A549 (cell line): Measurements from ENCODE around the gene MBNL2. TPM values are rescaled to one million over a fixed set of nuclear protein-coding genes. Genes with fewer than 3 reads are reported as not detected.
A peak's percentile ranks its signal among the peaks of the same experiment; 100 is the strongest.

ENCODE experiments used
- ATAC-seq, 2 experiments: fragments of 200-7000 bp in 1 of 2; fragments of >200 bp in 1 of 2; cut with Nextera tagmentation in 1 of 2; cut with Tn5 transposase in 1 of 2; 3 replicates each; pipeline versions ENCODE4 v1.8.0 to v1.9.1; 2018 to 2020; ENCODE audit warnings: mild to moderate bottlenecking in 1 of 2, moderate library complexity in 1 of 2
- CTCF ChIA-PET: fragments of 300-600 bp; sonication (Branson Sonifier 250); formaldehyde crosslinking; extraction: SDS; loops from one replicate; lab custom pipeline; 2021; ENCODE audit warnings: antibody characterized with exemption, inconsistent platforms; lab: Yijun Ruan, JAX
- POLR2A ChIA-PET: fragments of 350-600 bp; formaldehyde crosslinking; extraction: SDS; loops from one replicate; lab custom pipeline; 2021; ENCODE audit warnings: antibody characterized with exemption, inconsistent platforms; lab: Yijun Ruan, JAX
- DNase-seq, 2 experiments: peaks; one replicate each; pipeline versions ENCODE4 v3.0.0 to v3.0.0-alpha.2; 2011 to 2016; ENCODE audit warnings: low read depth in 1 of 2, low spot score in 1 of 2
- FAIRE-seq: peaks from 2 replicates; lab custom pipeline; 2011; peaks lifted over from hg19 to GRCh38; lab: Jason Lieb, UNC
- H3K27ac ChIP-seq, 2 experiments: fragments of >200 bp; sonication (Bioruptor Twin); formaldehyde crosslinking; 3 replicates each; pipeline ENCODE4 v1.5.1; 2016 to 2017
- H3K4me1 ChIP-seq: fragments of >200 bp; sonication (Bioruptor Twin); formaldehyde crosslinking; 3 replicates; pipeline ENCODE4 v1.6.1; 2016
- H3K4me2 ChIP-seq: fragments of >200 bp; sonication (Bioruptor Twin); formaldehyde crosslinking; 3 replicates; pipeline ENCODE4 v1.6.1; 2016
- H3K4me3 ChIP-seq: fragments of >200 bp; sonication (Bioruptor Twin); formaldehyde crosslinking; 3 replicates; pipeline ENCODE4 v1.5.1; 2016
- H3K9me3 ChIP-seq: fragments of >200 bp; sonication (Bioruptor Twin); formaldehyde crosslinking; 3 replicates; pipeline ENCODE4 v1.6.1; 2016
- BHLHE40 ChIP-seq: IDR thresholded peaks from 2 replicates; pipeline ENCODE4 v1.6.1; 2012; ENCODE audit warnings: low read depth, low read length, inconsistent platforms
- CEBPB ChIP-seq, 2 experiments: fragments of >200 bp in 1 of 2; sonication (Bioruptor Twin) in 1 of 2; formaldehyde crosslinking in 1 of 2; IDR thresholded peaks; 2 replicates each; pipeline ENCODE4 v1.6.1; 2012 to 2016
- CHD4 ChIP-seq: fragments of 200-600 bp; sonication (generic); IDR thresholded peaks from 2 replicates; pipeline ENCODE4 v1.6.1; 2016; ENCODE audit warnings: antibody characterized with exemption, mild to moderate bottlenecking, borderline replicate concordance
- EHF ChIP-seq: fragments of 250-450 bp; sonication (Bioruptor Pico); IDR thresholded peaks from 2 replicates; pipeline ENCODE4 v1.5.0; 2020; ENCODE audit warnings: mild to moderate bottlenecking
- EP300 ChIP-seq, 2 experiments: fragments of >200 bp; sonication (Bioruptor Twin); formaldehyde crosslinking; IDR thresholded peaks; 2 replicates in 1 of 2; 3 replicates in 1 of 2; pipeline ENCODE4 v1.6.1; 2016 to 2017
- ESRRA ChIP-seq: fragments of 150-350 bp; IDR thresholded peaks from 2 replicates; pipeline ENCODE4 v1.6.1; 2014; ENCODE audit warnings: mild to moderate bottlenecking, low read length, borderline replicate concordance
- FOSL2 ChIP-seq, 2 experiments: fragments of 450-650 bp in 1 of 2; fragments of >200 bp in 1 of 2; sonication (Bioruptor Twin) in 1 of 2; formaldehyde crosslinking; IDR thresholded peaks; 2 replicates each; pipeline versions ENCODE4 v1.5.0 to v1.6.1; 2016 to 2020; ENCODE audit warnings: mild to moderate bottlenecking in 1 of 2, moderate library complexity in 1 of 2
- GATA3 ChIP-seq: IDR thresholded peaks from 2 replicates; pipeline ENCODE4 v1.6.1; 2012; ENCODE audit warnings: borderline replicate concordance
- HOXB5 ChIP-seq: fragments of 250-450 bp; sonication (Bioruptor Pico); IDR thresholded peaks from 2 replicates; pipeline ENCODE4 v1.5.0; 2020; ENCODE audit warnings: mild to moderate bottlenecking, moderate library complexity
- KDM5A ChIP-seq: fragments of 200-600 bp; sonication (generic); IDR thresholded peaks from 2 replicates; pipeline ENCODE4 v1.6.1; 2016; ENCODE audit warnings: antibody characterized with exemption, mild to moderate bottlenecking
- MAZ ChIP-seq: fragments of 150-350 bp; IDR thresholded peaks from 2 replicates; pipeline ENCODE4 v1.6.1; 2014; ENCODE audit warnings: antibody characterized with exemption, low read depth, low read length, borderline replicate concordance
- MYC ChIP-seq: IDR thresholded peaks from 2 replicates; pipeline ENCODE4 v1.6.1; 2012; ENCODE audit warnings: mild to moderate bottlenecking, inconsistent platforms, low read length, improper control_type of control experiment, borderline replicate concordance
- NFE2L2 ChIP-seq: fragments of 150-350 bp; conservative IDR thresholded peaks from 2 replicates; pipeline ENCODE4 v1.6.1; 2014; ENCODE audit warnings: low read length
- NR3C1 ChIP-seq: fragments of >200 bp; sonication (Bioruptor Twin); formaldehyde crosslinking; IDR thresholded peaks from 3 replicates; pipeline ENCODE4 v1.6.1; 2017
- POLR2A ChIP-seq: IDR thresholded peaks from 2 replicates; pipeline ENCODE4 v1.6.1; 2012; ENCODE audit warnings: mild to moderate bottlenecking, low read length
- ZC3H11A ChIP-seq: fragments of 450-650 bp; IDR thresholded peaks from 2 replicates; pipeline ENCODE4 v1.6.1; 2014; ENCODE audit warnings: antibody characterized with exemption, mild to moderate bottlenecking
- ZNF302 ChIP-seq: fragments of 250-450 bp; sonication (Bioruptor Pico); IDR thresholded peaks from 2 replicates; pipeline ENCODE4 v1.9.0; 2021; ENCODE audit warnings: inconsistent platforms, mild to moderate bottlenecking, moderate library complexity
- WGBS: methylation state at CpG from one replicate; pipeline ENCODE4 v1.1.6; 2017; ENCODE audit errors: missing lambda C conversion rate; 5-methylcytosine and 5-hydroxymethylcytosine counted together
- polyA plus RNA-seq, 4 experiments: library from polyadenylated mRNA; depleted of rRNA in 3 of 4; stranded (reverse); fragments of >200 nt; fragmentation: RNase III in 1 of 4; extraction: RNeasy Plus Mini Kit Qiagen cat#74134 plus additional on column Dnase treatment in 1 of 4; gene quantifications; 2 replicates in 3 of 4; 3 replicates in 1 of 4; pipeline ENCODE4 v1.2.3, GENCODE V29; 2011 to 2017
- TF ChIP-seq, protein P1 (sequence below): fragments of 250-450 bp; sonication (Bioruptor Pico); IDR thresholded peaks from 2 replicates; pipeline ENCODE4 v1.5.0; 2020; ENCODE audit warnings: low read depth, mild to moderate bottlenecking, moderate library complexity
- TF ChIP-seq, protein P2 (sequence below): fragments of >200 bp; sonication (Bioruptor Twin); formaldehyde crosslinking; IDR thresholded peaks from 2 replicates; pipeline ENCODE4 v1.6.1; 2016
- TF ChIP-seq, protein P3 (sequence below): IDR thresholded peaks from 2 replicates; pipeline ENCODE4 v1.6.1; 2012; ENCODE audit warnings: low read depth, borderline replicate concordance
- TF ChIP-seq, protein P4 (sequence below): IDR thresholded peaks from 2 replicates; pipeline ENCODE4 v1.6.1; 2012

MBNL2 gene
- polyA plus RNA-seq, 2 of the 4 experiments (the other 2 are of a cell fraction): 18.7 to 20.6 TPM

DNA sequence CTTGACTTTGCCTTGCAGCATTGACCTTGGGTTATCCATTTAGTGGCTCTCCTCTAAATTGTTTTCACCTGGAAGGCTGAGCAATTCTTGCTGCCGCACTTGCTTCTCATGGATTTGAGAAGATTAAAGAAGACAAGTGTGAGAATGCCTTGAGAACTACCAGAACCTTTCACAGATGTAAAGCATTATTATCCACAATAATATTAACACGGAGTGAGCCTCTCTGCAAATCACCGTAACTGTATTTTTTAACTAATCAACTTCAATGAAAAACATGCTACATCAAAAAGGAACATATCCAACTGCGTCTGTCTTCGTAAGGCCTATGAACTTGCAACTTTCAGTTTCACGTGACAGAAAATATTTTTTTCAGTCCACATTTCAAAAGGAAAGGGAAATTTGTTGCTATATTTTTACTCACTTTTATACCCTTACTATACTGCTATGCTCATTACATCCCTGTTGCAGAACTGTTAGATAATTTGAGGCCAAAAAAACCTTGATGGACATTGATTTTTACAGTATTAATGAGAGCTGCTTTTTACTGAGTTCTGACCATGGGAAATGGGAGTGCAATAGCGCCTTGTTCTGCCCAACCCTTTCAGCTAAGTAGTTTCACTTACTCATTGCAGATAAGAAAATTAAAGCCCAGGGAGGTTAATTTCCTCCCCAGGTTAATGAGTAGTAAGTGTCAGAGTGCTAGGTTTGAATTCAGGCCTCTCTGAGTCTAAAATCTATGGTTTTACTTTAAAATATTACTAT, 118.0 kb downstream of the MBNL2 start:
- peak overlapping the region; percentile 12 to 84; a peak in 4 of 6 replicates for H3K27ac ChIP-seq
- whole genome bisulfite sequencing: 90% methylated on average over 7 of the region's 7 CpGs
- H3K4me2 ChIP-seq: peak overlapping the region; percentile 49; the same call in 1 of the 3 replicates
- DNase-seq: no peak
- H3K4me3 ChIP-seq: no peak overlapping the region
- no peak for FAIRE-seq
- peaks cover 45% of the 10 kb centered on the region for H3K4me1 ChIP-seq
- ATAC-seq: no peak
- CTCF ChIA-PET: no interaction called here
- H3K9me3 ChIP-seq: no peaks in the 10 kb centered on the region
- POLR2A ChIA-PET: no interaction called here
- TF ChIP-seq POLR2A: no peak
- TF ChIP-seq ZC3H11A: no peak
- no peak for TF ChIP-seq KDM5A

DNA sequence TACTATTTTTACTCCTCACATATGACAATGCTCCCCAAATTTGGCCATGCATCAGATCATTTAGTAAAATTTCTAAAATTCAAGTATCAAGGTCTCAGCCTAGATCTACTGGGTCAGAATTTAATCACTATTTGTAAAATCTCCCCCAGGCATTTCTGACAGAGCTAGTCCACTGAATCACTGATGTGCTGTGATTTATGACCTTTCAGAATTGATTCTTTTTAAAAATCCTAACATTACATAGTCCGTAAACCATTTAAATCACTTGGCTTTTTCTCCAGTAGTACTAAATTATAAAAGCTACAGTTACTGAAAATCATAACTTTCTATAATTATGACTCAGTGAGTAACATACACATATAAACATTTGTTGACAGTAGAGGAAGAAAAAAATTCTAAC, 119.0 kb downstream of the MBNL2 start:
- Histone ChIP-seq H3K27ac (peak overlapping the region; percentile 59 to 84), H3K4me2 (peak overlapping the region; percentile 49), H3K4me3 (no peak overlapping the region), H3K4me1 (peaks cover 42% of the 10 kb centered on the region), H3K9me3 (no peaks in the 10 kb centered on the region)
- ATAC-seq (peak in 1 of 2 experiments; percentile 39; a peak in 3 of 6 replicates), DNase-seq (no peak), FAIRE-seq (no peak)
- ChIA-PET CTCF (interaction anchor here (1.0 kb wide), 1 partner anchor 231 kb away, joined by 3 read pairs; no protein-coding TSS in a partner anchor), POLR2A (interaction anchor here (0.6 kb wide), 1 partner anchor 83 kb away, joined by 3 read pairs; no protein-coding TSS in a partner anchor)
- TF ChIP-seq FOSL2 (IDR thresholded peaks at IDR 0.05): no peak
- peak; percentile 26; the same call in 1 of the 2 replicates for TF ChIP-seq FOSL2 (CRISPR knock-in tag; IDR thresholded peaks at IDR 0.05)
- TF ChIP-seq MYC: no peak
- TF ChIP-seq HOXB5 (CRISPR knock-in tag): 0 out of 2 replicates have a peak, but pooled peaks have one; percentile 21
- 9% methylated on average over 1 of the region's 1 CpG for WGBS

DNA sequence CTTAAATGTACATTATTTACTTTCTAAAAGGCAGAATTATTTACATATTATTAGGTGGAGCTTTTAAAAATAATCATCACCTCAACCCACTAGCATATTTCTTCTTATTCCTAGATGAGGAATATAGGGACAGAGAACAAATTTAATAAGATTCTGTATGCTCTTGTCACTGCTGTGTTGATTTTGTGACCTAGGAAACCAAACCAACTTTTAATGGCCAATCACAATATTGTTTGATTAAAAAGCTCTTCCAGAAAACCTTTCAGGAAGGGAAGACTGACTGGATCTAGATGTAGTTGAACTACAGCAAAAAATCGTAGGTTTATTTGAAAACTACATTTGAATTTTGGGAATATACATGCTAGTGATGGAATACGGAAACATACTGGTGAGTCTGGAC, 120.0 kb downstream of the MBNL2 start:
- WGBS: 58% methylated on average over 2 of the region's 2 CpGs
- H3K4me2 ChIP-seq: peak overlapping the region; percentile 49; the same call in 2 of the 3 replicates
- POLR2A ChIA-PET: no interaction called here
- no peaks in the 10 kb centered on the region for H3K9me3 ChIP-seq
- no peak overlapping the region for H3K4me3 ChIP-seq
- ATAC-seq (peak in 1 of 2 experiments; percentile 21; a peak in 2 of 6 replicates), FAIRE-seq (no peak), DNase-seq (peak in 1 of 2 experiments; percentile 35)
- peak overlapping the region; percentile 59 to 79; a peak in 5 of 6 replicates for H3K27ac ChIP-seq
- H3K4me1 ChIP-seq: peaks cover 42% of the 10 kb centered on the region
- CTCF ChIA-PET: interaction anchor here (1.1 to 1.6 kb wide), 4 partner anchors 19 to 233 kb away, joined by 3 to 6 read pairs (median 4); no protein-coding TSS in a partner anchor
- TF ChIP-seq POLR2A: no peak
- no peak for TF ChIP-seq EP300 (IDR thresholded peaks at IDR 0.05)
- TF ChIP-seq ZNF302: no peak

DNA sequence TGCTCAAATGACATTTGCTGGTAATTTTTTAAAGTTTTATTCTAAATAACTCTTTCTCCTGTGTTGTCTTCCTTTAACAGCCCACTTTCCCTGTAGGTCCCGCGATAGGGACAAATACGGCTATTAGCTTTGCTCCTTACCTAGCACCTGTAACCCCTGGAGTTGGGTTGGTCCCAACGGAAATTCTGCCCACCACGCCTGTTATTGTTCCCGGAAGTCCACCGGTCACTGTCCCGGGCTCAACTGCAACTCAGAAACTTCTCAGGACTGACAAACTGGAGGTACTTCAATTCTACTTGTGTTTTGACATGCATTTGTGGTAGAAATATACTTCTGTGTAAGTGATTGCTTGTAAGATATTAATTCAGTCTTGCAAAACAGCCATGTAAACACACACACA, 120.8 kb downstream of the MBNL2 start:
- no peak for FAIRE-seq
- no peak for DNase-seq
- 95% methylated on average over 8 of the region's 8 CpGs for WGBS
- Histone ChIP-seq H3K9me3 (no peaks in the 10 kb centered on the region), H3K4me2 (no peak overlapping the region), H3K27ac (peak overlapping the region; percentile 59 to 72; a peak in 5 of 6 replicates), H3K4me1 (peaks cover 42% of the 10 kb centered on the region), H3K4me3 (no peak overlapping the region)
- CTCF ChIA-PET: interaction anchor here (0.8 to 2.7 kb wide), 8 partner anchors 9 to 234 kb away, joined by 3 to 22 read pairs (median 4); partner anchors contain the start of gene MBNL2
- no peak for ATAC-seq
- POLR2A ChIA-PET: no interaction called here
- TF ChIP-seq MAZ: no peak
- TF ChIP-seq, protein P1, sequence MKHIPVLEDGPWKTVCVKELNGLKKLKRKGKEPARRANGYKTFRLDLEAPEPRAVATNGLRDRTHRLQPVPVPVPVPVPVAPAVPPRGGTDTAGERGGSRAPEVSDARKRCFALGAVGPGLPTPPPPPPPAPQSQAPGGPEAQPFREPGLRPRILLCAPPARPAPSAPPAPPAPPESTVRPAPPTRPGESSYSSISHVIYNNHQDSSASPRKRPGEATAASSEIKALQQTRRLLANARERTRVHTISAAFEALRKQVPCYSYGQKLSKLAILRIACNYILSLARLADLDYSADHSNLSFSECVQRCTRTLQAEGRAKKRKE (CRISPR knock-in tag): no peak
- no peak for TF ChIP-seq MYC
- TF ChIP-seq ESRRA: no peak
- TF ChIP-seq, protein P2, sequence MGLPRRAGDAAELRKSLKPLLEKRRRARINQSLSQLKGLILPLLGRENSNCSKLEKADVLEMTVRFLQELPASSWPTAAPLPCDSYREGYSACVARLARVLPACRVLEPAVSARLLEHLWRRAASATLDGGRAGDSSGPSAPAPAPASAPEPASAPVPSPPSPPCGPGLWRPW: no peak
- TF ChIP-seq GATA3: no peak
- no peak for TF ChIP-seq NFE2L2
- no peak for TF ChIP-seq ZNF302
- no peak for TF ChIP-seq BHLHE40
- no peak for TF ChIP-seq CEBPB (IDR thresholded peaks at IDR 0.05)
- TF ChIP-seq, protein P3, sequence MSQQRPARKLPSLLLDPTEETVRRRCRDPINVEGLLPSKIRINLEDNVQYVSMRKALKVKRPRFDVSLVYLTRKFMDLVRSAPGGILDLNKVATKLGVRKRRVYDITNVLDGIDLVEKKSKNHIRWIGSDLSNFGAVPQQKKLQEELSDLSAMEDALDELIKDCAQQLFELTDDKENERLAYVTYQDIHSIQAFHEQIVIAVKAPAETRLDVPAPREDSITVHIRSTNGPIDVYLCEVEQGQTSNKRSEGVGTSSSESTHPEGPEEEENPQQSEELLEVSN: no peak
- no peak for TF ChIP-seq NR3C1
- TF ChIP-seq CHD4: no peak
- TF ChIP-seq, protein P4, sequence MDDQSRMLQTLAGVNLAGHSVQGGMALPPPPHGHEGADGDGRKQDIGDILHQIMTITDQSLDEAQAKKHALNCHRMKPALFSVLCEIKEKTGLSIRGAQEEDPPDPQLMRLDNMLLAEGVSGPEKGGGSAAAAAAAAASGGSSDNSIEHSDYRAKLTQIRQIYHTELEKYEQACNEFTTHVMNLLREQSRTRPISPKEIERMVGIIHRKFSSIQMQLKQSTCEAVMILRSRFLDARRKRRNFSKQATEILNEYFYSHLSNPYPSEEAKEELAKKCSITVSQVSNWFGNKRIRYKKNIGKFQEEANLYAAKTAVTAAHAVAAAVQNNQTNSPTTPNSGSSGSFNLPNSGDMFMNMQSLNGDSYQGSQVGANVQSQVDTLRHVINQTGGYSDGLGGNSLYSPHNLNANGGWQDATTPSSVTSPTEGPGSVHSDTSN: no peak
- no peak for TF ChIP-seq FOSL2 (IDR thresholded peaks at IDR 0.05)
- no peak for TF ChIP-seq FOSL2 (CRISPR knock-in tag; IDR thresholded peaks at IDR 0.05)
- TF ChIP-seq EHF (CRISPR knock-in tag): no peak
